ENCODE measurements around the gene KRTAP10-2. TPM values are rescaled to one million over a fixed set of nuclear protein-coding genes. Genes with fewer than 3 reads are reported as not detected.

Gene KRTAP10-2
- total and polyA plus RNA-seq, 2 experiments from 2014 or later = 0.24 TPM; not detected in 1

GRCh38 chr21:44529503-44530125 is 21.7 kb downstream of the KRTAP10-2 start (continued):
- TF ChIP-seq REST (IDR thresholded peaks at IDR 0.05; ENCODE audit: unreplicated experiment) = no peak
- TF ChIP-seq POLR2AphosphoS5 (IDR thresholded peaks at IDR 0.05; ENCODE audit: low read depth) = no peak
- no peak for TF ChIP-seq EZH2phosphoT487 (IDR thresholded peaks at IDR 0.05; ENCODE audit: unreplicated experiment)

- Histone ChIP-seq H2AFZ (no peak overlapping the region), H3K4me1 (ENCODE audit: insufficient read depth) (no peaks in the 10 kb centered on the region), H3K79me2 (replicated peaks; ENCODE audit: insufficient read depth) (no peaks in the 10 kb centered on the region), H3K4me2 (no peak overlapping the region), H3K36me3 (ENCODE audit: insufficient read depth) (no peaks in the 10 kb centered on the region), H3K27ac (ENCODE audit: low read depth) (no peak overlapping the region), H3K27me3 (ENCODE audit: insufficient read depth) (no peaks in the 10 kb centered on the region), H3K4me3 (no peak overlapping the region), H4K20me1 (replicated peaks; ENCODE audit: insufficient read depth) (no peaks in the 10 kb centered on the region), H3K9me2 (ENCODE audit: insufficient read depth) (0 out of 2 replicates have a peak, but pooled peaks cover 2% of the 10 kb centered on the region), H3F3A (replicated peaks; ENCODE audit: low read depth) (no peaks in the 10 kb centered on the region)
- DNase-seq (ENCODE audit: low spot score) (no peak), ATAC-seq (no peak)
- Mint-ChIP-seq H3K9me3 (no peaks in the 10 kb centered on the region; the same call in 2 of the 3 replicates), H3K27me3 (ENCODE audit: insufficient read depth, low read depth, poor library complexity) (peaks cover 6% of the 10 kb centered on the region), H3K27ac (no peak overlapping the region; the same call in 1 of the 2 replicates), H3K4me3 (no peak overlapping the region), H3K36me3 (ENCODE audit: low read depth) (no peaks in the 10 kb centered on the region), H3K4me1 (peaks cover 3% of the 10 kb centered on the region; the same call in 2 of the 3 replicates)
- TF ChIP-seq JUNB (IDR thresholded peaks at IDR 0.05; ENCODE audit: unreplicated experiment) (no peak), ETS1 (IDR thresholded peaks at IDR 0.05) (no peak), EZH2 (IDR thresholded peaks at IDR 0.05; ENCODE audit: low read depth, unreplicated experiment) (no peak), STAT1 (IDR thresholded peaks at IDR 0.05; ENCODE audit: unreplicated experiment) (no peak), NANOG (IDR thresholded peaks at IDR 0.05; ENCODE audit: borderline replicate concordance) (no peak), EZH2phosphoT487 (IDR thresholded peaks at IDR 0.05; ENCODE audit: unreplicated experiment) (no peak)
- TF ChIP-seq, protein P1, sequence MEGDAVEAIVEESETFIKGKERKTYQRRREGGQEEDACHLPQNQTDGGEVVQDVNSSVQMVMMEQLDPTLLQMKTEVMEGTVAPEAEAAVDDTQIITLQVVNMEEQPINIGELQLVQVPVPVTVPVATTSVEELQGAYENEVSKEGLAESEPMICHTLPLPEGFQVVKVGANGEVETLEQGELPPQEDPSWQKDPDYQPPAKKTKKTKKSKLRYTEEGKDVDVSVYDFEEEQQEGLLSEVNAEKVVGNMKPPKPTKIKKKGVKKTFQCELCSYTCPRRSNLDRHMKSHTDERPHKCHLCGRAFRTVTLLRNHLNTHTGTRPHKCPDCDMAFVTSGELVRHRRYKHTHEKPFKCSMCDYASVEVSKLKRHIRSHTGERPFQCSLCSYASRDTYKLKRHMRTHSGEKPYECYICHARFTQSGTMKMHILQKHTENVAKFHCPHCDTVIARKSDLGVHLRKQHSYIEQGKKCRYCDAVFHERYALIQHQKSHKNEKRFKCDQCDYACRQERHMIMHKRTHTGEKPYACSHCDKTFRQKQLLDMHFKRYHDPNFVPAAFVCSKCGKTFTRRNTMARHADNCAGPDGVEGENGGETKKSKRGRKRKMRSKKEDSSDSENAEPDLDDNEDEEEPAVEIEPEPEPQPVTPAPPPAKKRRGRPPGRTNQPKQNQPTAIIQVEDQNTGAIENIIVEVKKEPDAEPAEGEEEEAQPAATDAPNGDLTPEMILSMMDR (conservative IDR thresholded peaks at IDR 0.05; ENCODE audit: low read depth in 2 of 2) = no peak
- TF ChIP-seq, protein P2, sequence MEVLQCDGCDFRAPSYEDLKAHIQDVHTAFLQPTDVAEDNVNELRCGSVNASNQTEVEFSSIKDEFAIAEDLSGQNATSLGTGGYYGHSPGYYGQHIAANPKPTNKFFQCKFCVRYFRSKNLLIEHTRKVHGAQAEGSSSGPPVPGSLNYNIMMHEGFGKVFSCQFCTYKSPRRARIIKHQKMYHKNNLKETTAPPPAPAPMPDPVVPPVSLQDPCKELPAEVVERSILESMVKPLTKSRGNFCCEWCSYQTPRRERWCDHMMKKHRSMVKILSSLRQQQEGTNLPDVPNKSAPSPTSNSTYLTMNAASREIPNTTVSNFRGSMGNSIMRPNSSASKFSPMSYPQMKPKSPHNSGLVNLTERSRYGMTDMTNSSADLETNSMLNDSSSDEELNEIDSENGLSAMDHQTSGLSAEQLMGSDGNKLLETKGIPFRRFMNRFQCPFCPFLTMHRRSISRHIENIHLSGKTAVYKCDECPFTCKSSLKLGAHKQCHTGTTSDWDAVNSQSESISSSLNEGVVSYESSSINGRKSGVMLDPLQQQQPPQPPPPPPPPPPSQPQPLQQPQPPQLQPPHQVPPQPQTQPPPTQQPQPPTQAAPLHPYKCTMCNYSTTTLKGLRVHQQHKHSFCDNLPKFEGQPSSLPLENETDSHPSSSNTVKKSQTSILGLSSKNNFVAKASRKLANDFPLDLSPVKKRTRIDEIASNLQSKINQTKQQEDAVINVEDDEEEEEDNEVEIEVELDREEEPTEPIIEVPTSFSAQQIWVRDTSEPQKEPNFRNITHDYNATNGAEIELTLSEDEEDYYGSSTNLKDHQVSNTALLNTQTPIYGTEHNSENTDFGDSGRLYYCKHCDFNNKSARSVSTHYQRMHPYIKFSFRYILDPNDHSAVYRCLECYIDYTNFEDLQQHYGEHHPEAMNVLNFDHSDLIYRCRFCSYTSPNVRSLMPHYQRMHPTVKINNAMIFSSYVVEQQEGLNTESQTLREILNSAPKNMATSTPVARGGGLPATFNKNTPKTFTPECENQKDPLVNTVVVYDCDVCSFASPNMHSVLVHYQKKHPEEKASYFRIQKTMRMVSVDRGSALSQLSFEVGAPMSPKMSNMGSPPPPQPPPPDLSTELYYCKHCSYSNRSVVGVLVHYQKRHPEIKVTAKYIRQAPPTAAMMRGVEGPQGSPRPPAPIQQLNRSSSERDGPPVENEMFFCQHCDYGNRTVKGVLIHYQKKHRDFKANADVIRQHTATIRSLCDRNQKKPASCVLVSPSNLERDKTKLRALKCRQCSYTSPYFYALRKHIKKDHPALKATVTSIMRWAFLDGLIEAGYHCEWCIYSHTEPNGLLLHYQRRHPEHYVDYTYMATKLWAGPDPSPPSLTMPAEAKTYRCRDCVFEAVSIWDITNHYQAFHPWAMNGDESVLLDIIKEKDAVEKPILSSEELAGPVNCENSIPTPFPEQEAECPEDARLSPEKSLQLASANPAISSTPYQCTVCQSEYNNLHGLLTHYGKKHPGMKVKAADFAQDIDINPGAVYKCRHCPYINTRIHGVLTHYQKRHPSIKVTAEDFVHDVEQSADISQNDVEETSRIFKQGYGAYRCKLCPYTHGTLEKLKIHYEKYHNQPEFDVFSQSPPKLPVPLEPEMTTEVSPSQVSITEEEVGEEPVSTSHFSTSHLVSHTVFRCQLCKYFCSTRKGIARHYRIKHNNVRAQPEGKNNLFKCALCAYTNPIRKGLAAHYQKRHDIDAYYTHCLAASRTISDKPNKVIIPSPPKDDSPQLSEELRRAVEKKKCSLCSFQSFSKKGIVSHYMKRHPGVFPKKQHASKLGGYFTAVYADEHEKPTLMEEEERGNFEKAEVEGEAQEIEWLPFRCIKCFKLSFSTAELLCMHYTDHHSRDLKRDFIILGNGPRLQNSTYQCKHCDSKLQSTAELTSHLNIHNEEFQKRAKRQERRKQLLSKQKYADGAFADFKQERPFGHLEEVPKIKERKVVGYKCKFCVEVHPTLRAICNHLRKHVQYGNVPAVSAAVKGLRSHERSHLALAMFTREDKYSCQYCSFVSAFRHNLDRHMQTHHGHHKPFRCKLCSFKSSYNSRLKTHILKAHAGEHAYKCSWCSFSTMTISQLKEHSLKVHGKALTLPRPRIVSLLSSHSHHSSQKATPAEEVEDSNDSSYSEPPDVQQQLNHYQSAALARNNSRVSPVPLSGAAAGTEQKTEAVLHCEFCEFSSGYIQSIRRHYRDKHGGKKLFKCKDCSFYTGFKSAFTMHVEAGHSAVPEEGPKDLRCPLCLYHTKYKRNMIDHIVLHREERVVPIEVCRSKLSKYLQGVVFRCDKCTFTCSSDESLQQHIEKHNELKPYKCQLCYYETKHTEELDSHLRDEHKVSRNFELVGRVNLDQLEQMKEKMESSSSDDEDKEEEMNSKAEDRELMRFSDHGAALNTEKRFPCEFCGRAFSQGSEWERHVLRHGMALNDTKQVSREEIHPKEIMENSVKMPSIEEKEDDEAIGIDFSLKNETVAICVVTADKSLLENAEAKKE (CRISPR knock-in tag; IDR thresholded peaks at IDR 0.05) = no peak
These were observed 22.3 kb downstream of the KRTAP10-2 start for GRCh38 chr21:44529011-44529421.

All from GM23338 (cell line).